HG03064 (cell line): ENCODE results near the gene CCDC40.

Source experiments
- ATAC-seq: cut with Tn5 transposase; IDR thresholded peaks from one replicate; pipeline ENCODE4 v1.9.1; 2021; ENCODE audit warnings: low read depth; ENCODE audit not compliant: unreplicated experiment

Gene CCDC40

GRCh38 chr17:80129006-80129565, 92.6 kb downstream of the CCDC40 start:
- ATAC-seq = no peak

DNA sequence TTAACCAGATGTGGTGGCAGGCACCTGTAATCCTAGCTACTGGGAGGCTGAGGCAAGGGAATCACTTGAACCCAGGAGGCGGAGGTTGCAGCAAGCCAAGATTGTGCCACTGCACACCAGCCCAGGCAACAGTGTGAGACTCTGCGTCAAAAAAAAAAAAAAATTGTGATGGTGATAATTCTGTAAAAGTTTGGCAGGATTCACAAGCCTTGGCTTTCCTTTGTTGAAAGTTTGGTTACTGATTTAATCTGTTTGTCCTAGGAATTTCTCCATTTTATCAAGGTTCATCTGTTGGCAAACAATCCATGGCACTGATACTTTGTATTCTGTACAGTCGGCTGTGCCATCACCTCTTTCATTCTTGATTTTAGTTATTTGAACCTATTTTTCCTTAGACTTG, 94.5 kb downstream of the CCDC40 start:
- ATAC-seq = no peak

DNA sequence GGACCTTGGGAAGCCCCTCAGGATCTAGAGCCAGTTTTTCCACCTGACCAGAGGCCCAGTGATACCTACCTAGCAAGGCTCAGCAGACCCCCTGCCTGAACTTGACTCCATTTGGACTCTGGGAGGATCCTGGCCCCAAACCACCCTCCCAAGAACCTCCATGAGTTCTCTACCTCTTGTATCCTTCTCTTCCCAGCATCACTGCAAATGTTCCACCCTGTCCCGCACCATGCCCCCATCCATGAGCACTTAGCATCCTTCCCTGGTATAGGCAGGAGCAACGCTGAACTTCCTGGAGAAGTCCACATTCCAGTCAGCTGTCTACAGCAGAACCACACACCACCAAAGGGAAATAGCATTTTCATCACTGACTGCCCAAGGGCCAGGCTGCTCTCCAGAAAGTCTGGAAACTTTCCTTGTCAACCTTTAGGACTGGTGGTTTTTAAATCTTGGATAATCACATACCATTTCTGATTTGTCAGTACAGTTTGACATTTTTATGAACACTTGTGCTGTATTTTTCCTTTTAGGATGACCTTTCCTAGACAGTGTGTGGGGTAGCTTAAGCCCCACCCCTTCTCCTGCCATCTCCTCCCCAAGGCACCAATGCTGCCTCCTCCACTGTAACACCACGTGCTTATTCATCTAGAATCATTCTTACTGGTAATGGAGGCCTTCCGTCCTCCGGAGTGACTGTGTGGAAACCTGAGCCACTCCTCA, 96.6 kb downstream of the CCDC40 start:
- ATAC-seq = no peak

GRCh38 chr17:80133626-80133970, 97.2 kb downstream of the CCDC40 start:
- ATAC-seq = no peak

GRCh38 chr17:80137131-80137530, 100.7 kb downstream of the CCDC40 start:
- no peak for ATAC-seq

DNA sequence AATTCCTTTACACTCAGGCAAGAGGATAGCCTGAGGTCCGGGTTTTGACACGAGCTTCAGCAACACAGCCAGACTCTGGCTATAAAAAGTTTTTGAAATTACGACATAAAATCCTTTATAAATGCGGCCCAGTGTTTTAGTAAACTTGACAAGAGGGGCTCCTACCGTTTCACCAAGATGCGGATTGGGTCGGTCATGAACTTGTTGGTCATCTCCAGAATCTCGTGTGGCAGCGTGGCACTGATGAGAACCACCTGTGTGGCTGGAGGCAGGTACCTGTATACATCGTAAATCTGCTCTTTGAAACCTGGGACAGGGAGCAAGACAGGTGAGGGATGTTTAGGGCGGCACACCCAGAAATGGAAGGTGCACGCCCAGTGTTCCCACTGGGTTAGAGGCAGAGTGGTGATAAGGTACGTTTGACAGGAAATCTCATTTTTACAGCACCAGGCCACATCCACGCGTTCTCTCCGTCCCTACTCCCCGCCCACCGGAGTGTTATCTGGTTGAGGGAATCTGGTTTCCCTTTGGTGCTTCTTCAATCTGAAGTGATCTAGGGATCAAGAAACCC, 102.5 kb downstream of the CCDC40 start:
- ATAC-seq = no peak

DNA sequence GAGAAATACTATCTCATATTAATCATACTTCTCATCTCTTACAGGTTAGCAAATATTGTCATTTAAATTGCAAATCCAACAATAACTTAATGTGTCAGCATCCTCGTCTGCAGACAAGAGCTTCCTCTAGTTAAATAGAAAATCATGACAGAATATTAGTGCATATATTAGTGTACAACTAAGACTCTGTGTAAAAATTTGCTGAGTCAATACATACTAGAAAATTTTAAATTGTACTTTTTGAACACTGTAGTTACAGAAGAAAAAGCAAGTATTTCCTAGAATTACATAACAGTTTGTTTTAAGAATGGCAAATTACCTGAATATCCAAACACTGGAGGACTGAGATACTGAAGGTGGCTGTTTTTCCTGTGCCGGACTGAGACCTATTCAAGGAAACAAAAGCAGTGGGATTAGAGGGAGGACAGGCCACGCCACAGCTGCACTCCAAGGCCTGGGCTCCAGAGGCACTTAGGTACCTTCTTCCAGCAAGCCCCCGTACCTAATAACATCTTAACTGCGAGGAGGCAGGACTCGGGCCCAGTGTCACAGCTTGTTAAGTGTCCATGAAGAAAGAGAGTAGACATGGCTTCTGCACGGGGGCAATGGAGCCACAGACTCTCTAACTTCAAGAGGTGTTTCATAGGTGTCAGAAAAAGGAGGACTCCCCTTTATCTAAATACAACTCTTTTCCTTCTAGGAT, 105.2 kb downstream of the CCDC40 start:
- no peak for ATAC-seq

DNA sequence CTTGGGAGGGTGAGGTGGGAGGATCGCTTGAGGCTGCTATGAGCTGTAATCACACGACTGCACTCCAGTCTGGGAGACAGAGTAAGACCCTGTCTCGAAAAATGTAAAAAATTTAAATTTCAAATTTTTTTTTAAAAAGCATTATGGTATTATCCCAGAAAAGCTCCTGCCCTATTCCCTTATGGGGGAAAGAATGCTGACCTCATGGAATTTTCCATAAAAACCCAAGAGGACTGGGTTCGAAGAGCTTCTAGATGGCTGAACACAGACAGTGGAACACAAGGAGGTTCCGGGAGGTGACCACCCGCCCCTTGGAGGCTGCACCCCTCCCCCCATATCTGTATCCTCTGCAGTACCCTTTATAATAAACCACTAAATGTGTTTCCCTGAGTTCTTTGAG, 106.5 kb downstream of the CCDC40 start:
- ATAC-seq = no peak

- ATAC-seq = no peak
These were observed 108.9 kb downstream of the CCDC40 start for GRCh38 chr17:80145076-80146075.

GRCh38 chr17:80146121-80147034, 109.9 kb downstream of the CCDC40 start:
- ATAC-seq = peak; percentile 10

DNA sequence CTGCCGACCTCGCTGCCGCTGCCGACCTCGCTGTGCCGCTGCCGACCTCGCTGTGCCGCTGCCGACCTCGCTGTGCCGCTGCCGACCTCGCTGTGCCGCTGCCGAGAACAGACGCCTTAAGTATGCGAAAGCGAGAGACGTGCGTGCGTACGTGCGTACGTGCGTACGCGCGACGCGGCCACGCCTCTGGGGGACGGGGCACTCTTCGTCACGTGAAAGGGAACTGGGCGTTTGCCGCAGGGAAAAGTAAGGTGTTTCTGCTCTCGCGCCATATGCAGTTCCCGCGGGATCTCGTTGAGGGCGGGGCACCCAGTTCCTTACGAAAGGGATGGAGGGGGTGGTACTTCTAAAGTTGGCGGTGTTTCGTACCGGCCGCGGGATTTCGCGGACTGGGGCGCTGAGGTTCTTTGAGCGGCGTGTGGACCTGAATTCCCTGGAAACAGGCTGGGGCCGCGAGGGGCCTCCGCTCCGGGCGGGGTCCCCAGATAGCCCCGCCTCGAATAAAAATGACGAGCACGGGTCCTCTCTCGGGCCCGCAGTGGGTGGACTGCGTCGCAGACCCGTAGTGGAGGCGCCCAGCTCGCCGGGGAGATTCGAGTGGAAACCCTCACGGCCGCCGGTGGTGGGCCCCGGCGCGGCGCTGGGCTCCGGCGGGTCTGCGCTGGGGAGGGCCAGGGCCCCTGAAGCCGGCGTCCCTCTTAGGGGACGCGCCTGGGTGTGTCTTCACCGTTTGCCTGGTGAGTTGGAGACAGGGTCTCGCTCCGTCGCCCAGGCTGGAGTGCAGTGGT, 110.8 kb downstream of the CCDC40 start, which contains the start of gene EIF4A3:
Gene EIF4A3 (minus strand): TSS at position 94 of the 788 bp plus-strand sequence. CDS start 167 bp downstream, outside the sequence.
- ATAC-seq = peak; percentile 76
